T-helper 1 cell treated with Interleukin-12 subunit alpha and Interleukin-12 subunit beta and Interleukin-4 antibody, amounts not matched to agents 30 ng/mL and 1 ng/mL, for 36 hours (primary cell): Measurements from ENCODE around the gene RNF213. TPM values are rescaled to one million over a fixed set of nuclear protein-coding genes. Genes with fewer than 3 reads are reported as not detected.

Experiments used
- intact Hi-C: fragments of 100-400 bp; cut with micrococcal nuclease; formaldehyde crosslinking; loops from one replicate; pipeline ENCODE4 v1.15.1; 2024
- total RNA-seq: library from RNA; stranded (reverse); gene quantifications from 2 replicates; pipeline ENCODE4 v1.2.3, GENCODE V29; 2022

RNF213 gene
- total RNA-seq: 1,306 and 1,329 TPM in 2 replicates

GRCh38 chr17:80260791-80261158 lies at the start of gene RNF213:
RNF213 (plus strand) TSS chr17:80260852; CDS start chr17:80263682, 2,830 bp downstream.
- intact Hi-C loops: loop anchor here (1.0 to 10.0 kb wide), 4 partner anchors 422 to 1707 kb away; partner anchors contain the start of genes ACTG1 and CBX8

GRCh38 chr17:80212109-80212508 lies 48.5 kb upstream of the RNF213 start:
- intact Hi-C loops: no loop called here

DNA sequence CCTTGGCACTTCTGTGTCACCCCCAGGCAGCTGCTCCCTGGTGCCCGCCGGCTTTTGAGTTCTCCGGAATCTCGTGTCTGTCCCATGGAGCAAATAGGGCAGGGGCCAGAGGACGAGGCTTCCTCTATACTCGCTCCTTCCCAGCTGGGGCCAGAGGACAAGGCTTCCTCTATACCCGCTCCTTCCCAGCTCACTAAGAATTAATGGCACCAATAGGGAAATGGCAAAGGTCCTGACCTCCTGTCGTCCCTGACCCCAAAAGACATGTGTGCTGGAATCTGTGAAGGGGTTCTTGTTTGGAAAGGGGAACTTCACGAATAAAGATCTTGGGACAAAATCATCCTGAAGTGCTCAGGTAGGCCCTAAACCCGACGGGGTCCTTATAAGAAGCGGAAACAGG lies 48.1 kb upstream of the RNF213 start:
- intact Hi-C loops: no loop called here

GRCh38 chr17:80212962-80213642 lies 47.5 kb upstream of the RNF213 start:
- intact Hi-C loops: no loop called here

DNA sequence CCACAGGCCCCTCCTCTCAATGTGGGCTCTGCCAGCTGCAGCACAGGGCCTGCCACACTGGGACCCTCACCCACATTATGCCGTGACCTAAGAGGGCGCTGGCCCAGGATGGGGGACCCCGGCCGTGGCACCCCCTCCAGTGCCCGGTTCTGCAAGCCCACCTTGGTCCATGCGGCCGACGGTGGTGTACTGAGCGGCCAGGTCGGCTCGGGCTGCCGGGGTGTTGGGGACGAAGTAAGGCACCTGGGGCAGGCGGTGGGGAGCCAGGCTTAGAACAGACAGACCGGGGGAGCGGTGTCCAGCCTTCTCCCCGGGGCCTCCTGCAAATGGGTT lies 47.0 kb upstream of the RNF213 start:
- intact Hi-C loops: no loop called here

GRCh38 chr17:80214012-80214877 lies 46.4 kb upstream of the RNF213 start:
- intact Hi-C loops: no loop called here

- intact Hi-C loops: no loop called here
These were observed 45.8 kb upstream of the RNF213 start for GRCh38 chr17:80214878-80215210.

DNA sequence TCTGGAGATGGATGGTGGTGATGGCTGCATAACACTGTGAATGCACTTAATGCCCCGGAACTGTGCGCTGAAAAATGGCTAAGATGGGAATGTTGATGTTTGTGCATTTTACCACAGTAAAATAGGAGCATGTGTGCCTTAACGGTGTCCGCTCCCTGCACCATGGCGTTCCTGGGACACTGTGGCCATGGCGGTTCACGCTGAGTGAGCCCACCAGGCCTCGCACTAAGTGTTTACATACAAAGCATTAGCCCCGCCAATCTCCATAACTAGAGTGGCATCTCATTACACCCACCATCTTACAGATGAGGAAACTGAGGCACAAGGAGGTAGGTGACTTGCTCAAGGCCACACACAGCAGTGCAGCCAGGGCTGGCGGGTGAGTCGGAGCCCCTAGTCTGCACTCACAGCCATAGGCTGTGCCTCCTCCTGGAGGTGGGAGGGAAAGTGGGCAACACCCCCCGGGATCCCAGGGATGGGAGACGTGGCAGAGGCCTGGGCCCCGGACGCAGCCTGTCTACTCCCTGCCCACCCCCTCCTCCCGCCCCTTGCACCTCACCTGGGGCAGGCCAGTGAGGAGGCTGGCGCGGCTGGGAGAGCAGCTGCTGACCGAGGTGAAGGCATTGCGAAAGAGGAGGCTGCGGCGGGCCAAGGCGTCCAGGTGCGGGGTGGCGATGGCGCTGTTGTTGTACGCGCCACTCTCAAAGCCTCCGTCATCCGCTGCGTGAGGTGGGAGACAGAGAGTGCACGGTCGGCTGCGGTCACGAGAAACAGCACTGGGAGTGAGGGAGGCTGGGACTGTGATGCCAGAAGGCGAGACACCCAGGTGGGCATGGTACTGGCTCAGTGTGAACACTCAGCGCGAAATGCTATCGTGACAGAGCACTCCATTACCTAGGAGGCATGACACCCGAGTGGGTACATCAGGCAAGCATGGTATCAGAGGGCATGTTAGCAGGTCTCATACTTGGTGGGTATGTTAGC lies 43.9 kb upstream of the RNF213 start:
- intact Hi-C loops: no loop called here

- intact Hi-C loops: no loop called here
These were observed 42.8 kb upstream of the RNF213 start for GRCh38 chr17:80217703-80218362.

- intact Hi-C loops: no loop called here
These were observed 42.3 kb upstream of the RNF213 start for GRCh38 chr17:80218391-80218790.

DNA sequence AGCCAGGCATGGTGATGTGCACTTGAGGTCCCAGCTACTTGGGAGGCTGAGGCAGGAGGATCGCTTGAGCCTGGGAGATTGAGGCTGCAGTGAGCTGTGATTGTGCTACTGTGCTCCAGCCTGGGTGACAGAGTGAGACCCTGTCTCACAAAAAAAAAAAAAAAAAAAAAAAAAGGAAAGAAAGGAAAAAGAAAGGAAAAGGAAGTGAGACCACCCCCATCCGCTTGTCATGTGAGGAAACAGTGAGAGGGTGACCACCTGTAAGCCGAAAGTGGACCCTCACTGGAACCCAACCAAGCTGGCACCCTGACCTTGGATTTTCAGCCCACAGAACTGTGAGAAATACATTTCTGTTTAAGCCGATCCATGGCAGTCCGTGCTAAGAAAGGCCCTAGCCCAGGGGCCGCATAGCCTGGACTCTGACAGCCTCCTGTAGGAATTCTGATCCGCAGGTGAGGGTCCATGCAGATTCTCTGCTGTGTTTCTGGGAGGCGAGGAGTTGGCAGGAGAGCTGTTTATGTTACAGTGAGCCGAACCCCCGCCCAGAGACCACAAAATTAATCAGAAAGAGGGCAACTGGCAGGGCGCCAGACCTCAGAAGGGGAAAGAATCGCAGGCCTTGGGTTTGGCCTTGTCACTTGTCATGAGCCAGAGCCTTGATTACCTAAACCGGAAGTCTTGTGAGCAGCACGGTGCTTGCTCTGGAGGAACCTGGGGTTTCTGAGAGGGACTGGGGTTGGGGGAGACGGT lies 41.5 kb upstream of the RNF213 start:
- intact Hi-C loops: loop anchor here (1.0 kb wide), 3 partner anchors 35 to 72 kb away; partner anchors contain the start of gene EIF4A3

- intact Hi-C loops: loop anchor here (1.0 kb wide), 3 partner anchors 35 to 72 kb away; partner anchors contain the start of gene EIF4A3
These were observed 40.9 kb upstream of the RNF213 start for GRCh38 chr17:80219763-80220053.

DNA sequence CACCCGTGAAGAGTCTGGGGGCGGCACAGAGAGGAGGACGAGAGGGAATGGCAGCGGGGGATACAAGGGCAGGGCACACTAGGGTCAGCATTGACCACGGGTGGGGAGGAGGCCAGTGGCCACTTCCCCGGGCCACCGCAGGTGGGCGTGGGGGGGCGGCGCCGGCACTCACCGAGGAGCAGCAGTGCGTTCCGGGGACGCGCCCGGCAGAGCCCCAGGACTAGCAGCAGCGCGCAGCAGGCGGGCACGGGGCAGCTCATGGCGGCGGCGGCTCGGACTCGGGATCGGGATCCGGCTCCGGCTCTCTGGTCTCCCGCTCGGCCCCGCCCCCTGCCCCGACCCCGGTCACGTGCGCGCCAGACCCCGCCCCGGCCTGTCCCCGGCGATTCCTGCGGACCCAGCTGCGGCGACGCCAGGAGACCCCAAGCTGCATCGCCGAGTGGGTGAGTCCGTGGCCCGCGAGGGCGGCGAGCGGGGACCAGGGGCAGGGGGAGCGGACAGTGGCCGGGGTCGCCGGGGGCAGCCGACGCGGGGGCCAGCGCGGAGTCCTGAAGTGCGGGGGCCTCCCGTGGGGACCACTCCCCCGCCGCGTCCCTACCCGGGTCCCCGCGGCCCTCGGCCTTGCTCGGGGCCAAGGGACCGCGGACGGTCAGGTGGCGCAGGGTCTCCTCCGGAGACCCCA lies 40.5 kb upstream of the RNF213 start, which contains the start of the genes SGSH and SLC26A11:
Gene SGSH, minus strand, starts transcription at position 280 of the 682 bp plus-strand sequence. Its CDS starts 20 bp downstream, at position 260.
Gene SLC26A11, plus strand, starts transcription at position 374 of the 682 bp plus-strand sequence. CDS start 1,134 bp downstream, outside the sequence.
- intact Hi-C loops: no loop called here

GRCh38 chr17:80220736-80221215 lies 39.9 kb upstream of the RNF213 start:
- intact Hi-C loops: no loop called here

GRCh38 chr17:80221351-80222105 lies 39.1 kb upstream of the RNF213 start:
- intact Hi-C loops: no loop called here

- intact Hi-C loops: no loop called here
These were observed 38.1 kb upstream of the RNF213 start for GRCh38 chr17:80222376-80223141.

DNA sequence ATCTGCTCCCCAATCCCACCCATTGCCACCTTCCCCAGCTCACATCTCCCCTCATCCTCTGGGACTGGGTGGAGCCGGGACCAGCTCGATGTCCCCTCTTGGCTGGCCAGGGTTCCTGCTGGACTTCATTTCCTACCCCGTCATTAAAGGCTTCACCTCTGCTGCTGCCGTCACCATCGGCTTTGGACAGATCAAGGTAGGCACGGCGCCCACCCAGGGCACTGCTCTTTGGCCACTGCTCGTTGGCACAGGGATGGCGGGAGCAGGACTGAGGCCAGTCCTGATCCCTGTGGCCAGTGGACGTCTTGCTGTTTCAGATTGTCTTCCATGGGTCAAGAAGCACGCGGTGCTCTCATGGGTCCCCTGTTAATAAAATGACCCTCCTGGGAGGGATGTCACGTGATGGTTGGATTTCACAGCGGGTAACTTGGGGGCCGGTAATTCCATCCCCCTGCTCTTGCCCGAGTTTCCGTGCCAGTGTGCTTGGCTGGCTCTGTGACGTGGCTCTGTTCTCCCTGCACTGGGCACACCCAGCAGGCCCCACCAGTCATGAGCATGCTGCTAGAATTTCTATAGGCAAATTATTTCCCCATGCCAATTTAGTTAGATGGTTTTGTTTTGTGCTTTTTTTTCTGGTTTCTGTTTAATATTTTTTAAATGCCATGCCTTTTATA lies 37.4 kb upstream of the RNF213 start:
- intact Hi-C loops: no loop called here
